HL-60/S4 (cell line): ENCODE results near the gene POU3F3.

ENCODE experiments used
- in situ Hi-C: fragments of 300-500 bp; cut with MboI; formaldehyde crosslinking; loops from 2 replicates; pipeline ENCODE4 v1.14.3; 2022; ENCODE audit warnings: low sequenced_read_pairs

Gene POU3F3

GRCh38 chr2:104901037-104901881 is 47.3 kb downstream of the POU3F3 start:
- in situ Hi-C loops: no loop called here

- in situ Hi-C loops: no loop called here
Observed at GRCh38 chr2:104902317-104902716, 48.4 kb downstream of the POU3F3 start.
